LHCN-M2 (cell line): ENCODE measurements around the gene LSAMP. TPM values are rescaled to one million over a fixed set of nuclear protein-coding genes. Genes with fewer than 3 reads are reported as not detected.

Experiments used
- DNase-seq: peaks from one replicate; pipeline ENCODE4 v3.0.0-alpha.2; 2012; ENCODE audit warnings: low read depth
- total RNA-seq: library from RNA; depleted of rRNA; stranded (reverse); fragments of >200 nt; gene quantifications from 2 replicates; pipeline ENCODE4 v1.2.3, GENCODE V29; 2014

Gene LSAMP
- total RNA-seq, 1 experiment from 2014 or later: not detected

DNA sequence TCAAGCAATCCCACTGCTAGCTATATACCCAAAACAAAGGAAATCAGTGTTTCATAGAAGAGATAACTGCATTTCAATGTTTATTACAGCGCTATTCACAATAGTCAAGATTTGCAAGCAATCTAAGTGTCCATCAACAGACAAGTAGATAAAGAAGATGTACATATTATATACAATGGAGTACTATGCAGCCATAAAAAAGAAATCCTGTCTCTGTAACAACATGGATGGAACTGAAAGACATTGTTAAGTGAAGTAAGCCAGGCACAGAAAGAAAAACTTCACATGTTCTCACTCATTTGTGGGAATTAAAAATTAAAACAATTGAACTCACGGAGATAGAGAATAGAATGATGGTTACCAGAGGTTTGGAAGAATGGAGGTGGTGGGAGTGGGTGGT lies 89.2 kb downstream of the LSAMP start:
- no peak for DNase-seq

DNA sequence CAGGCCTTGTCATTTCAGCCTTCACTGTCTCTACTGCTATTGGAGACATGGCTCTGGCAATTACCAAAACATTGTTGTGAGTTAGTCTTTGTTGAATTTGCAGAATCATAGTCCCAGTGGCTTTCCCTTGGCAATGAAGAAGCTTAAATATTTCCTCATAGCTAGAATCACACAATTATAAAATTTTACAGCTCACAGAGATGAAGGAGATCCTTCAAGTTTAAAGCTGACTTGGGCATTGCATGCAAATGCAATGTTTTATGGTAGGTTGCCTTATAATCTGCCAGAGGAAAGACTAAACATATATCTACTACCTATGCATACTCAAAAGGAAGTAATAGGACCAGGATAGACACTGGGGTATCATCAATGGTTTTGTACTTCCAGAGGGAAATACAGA lies 90.9 kb downstream of the LSAMP start:
- DNase-seq: no peak

DNA sequence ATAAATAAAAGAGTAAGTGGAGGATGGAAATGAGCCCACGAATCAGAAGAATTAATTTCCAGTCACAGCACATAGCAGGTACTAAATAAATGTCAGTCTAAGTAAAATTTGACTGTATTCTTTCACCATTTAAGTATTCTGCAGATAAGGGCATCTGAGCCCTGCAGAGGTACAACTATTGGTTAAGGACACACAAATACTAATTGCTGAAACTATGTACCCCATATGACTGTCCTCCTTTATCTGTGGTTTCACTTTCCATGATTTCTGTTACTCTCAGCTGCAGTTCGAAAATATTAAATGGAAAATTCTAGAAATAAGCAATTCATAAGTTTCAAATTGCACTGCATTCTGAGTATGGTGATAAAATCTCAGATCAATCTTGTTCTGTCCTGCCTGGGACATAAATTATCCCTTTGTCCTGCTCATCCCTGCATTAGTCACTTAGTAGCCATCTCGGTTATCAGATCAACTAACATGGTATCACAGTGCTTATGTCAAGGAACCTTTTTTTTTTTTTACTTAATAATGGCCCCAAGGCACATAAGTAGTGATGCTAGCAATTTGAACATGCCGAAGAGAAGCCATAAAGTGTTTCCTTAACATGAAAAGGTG lies 95.1 kb downstream of the LSAMP start:
- DNase-seq: no peak

DNA sequence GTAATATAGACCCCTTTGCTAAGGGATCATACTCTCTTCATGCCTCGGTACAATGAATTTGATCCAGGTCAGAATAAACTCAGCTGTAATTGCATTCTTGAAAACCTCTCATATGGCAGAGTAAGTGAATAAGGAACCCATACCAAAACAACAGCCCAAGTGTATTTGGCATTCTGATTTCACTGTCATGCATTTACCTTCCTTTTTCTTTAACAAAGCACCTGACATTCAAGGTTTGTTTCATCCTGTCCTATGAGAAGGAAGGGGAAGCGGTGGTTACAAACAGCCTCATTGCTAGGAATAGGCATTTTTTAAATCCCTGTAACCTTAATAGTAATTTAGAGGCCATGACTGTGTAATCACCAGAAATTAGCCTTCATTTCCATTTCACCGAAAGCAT lies 97.1 kb downstream of the LSAMP start:
- DNase-seq: no peak

DNA sequence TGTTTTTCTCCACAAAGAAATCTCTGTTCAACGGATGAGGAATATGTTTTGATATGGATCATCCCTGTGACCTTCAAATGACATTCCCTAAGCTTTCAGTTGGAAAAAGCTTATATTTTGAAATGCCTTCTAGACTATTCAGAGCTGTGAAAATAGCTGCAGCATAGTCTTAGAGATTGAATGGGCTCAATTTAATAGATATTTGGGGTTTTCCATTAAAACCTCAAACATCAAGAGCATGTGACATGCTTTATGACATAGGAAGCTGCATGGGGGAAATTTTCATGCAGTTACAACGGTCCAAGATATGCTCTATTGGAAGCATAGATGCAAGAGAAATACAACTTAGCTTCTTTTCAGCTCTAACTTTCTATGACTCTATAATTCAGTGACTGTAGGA lies 102.8 kb downstream of the LSAMP start:
- no peak for DNase-seq

DNA sequence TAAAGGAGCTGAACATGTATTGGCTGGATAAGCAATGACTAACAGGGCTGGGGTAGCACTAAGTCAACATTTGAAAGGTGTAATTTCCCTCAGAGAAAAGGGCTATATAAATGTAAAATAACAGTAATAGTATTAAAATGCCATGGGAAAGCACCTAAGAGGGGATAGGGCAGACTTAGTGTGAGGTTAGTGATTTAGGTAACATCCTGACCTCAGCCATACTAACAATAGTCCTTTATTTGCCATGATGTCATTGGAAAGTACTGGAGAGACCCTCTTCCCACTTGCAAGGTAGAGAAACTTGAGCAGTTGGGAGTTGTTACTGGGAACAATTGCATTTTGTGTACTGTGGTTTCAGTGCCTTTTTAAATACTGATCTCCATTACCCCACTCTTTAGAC lies 103.4 kb downstream of the LSAMP start:
- DNase-seq: no peak

DNA sequence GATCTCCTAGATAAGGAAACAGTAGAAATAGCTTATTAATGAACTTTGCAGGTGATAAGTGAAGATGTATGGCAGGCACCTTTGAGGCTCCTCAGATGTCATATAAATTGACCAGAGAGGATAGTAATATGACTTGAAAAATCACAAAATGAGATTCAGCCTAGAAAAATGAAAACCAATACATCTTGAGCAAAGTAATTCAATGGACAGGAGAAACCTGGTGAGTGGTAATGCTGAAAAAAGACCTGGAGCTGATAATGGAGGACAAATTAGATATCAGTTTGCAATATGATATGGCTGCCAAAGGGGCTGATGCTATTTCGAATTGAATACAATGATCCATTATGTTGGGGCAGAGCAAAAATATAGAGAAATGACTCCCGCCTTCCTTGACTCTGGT lies 103.9 kb downstream of the LSAMP start:
- DNase-seq: no peak

DNA sequence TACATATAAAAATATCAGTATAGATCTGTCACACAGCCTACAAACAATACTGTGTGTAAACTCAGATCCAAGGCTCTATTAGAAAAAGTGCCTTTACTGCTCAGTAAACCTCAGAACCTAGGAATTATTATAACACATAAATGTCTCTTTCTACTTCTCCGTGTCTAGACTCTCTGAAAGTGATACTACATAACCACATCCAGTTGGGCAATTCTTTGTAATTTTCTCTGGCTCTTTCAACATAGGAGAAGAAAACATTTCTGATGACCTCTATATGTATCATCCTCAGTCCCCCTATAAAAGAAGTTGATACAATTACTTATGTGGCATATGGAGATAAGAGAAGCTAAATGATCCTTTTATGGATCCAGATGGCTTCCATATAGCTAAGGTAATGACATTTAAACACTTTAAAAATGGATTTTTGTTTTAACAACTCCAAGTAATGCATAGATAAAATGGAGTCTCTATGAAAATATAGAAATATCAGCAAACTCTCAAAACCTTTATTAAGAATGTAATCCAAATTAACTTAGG lies 104.5 kb downstream of the LSAMP start:
- DNase-seq: no peak

DNA sequence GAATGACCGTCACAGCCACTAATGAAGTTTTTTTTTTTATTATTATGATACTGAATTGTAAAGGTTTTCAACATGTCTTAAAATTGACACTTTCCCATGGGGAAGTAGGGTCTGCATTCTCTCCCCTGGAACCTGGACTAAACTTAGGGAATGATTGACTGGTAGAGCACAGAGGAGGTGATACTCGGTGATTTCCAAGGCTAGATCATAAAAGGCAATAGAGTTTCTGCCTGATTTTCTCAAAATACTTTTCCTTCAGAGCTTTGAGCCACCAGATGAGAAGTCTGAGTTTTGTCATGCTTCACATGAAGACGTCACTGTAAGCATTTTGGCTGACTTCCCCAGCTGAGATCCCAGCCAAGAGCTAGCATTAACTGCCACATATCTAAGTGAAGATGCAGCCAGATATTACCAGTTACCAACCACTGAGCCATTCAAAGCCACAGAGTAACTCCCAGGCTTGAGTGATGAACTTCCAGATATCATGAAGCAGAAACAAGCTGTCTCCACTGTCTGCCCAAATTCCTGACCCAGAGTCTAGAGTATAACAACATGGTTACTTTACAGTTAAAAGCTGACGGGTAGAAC lies 105.8 kb downstream of the LSAMP start:
- no peak for DNase-seq

DNA sequence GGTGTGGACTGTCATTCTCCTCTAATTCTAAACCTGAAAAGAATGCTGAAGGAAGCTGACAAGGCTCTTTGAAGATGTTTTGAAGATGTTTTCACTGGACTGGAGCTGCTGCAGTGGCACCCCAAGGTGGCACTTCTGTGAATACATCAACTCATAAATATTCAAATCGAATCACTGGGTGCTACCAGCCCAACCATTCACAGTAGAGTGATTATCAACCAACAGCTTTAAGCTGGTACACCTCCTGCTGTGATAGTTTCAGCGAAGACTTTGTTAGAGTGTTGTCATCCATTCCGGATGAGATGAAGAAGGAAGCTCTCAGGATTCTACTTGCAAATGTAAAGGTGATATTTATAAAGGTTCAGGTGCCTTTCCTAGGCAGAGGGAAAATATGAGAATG lies 106.6 kb downstream of the LSAMP start:
- no peak for DNase-seq

DNA sequence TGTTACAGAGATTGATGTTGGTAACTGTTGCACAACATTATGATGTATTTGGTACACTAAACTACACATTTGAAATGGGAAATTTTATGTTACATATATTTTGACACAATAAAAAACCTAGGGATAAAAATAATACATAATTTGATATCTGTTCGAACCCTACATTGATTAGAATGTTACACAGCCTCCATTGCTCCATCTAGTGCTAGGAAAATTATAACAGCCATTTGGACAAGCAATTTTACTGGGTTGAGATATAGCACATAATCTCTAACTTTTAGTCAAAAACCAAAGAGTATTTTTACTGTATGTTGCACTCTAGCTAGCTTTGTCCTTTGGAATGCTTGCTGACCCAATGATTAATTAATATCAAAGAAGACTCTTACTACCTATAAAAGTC lies 108.1 kb downstream of the LSAMP start:
- DNase-seq: no peak

DNA sequence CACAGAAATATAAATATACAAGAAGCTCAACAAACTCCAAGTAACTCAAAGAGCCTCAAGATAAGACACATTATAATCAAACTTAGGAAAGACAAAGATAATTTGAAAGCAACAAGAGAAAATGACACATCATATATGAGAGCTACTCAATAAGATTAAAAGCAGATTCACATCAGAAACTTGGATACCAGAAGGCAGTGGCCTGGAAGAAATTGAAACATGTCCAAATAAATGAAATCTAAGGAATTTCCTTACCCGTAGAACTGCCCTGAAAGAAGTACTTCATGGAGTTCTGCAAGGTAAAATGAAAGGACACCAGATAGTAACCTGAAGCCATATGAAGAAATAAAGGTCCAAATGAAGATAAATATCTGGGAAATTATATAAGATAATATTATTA lies 113.9 kb downstream of the LSAMP start:
- DNase-seq: no peak

DNA sequence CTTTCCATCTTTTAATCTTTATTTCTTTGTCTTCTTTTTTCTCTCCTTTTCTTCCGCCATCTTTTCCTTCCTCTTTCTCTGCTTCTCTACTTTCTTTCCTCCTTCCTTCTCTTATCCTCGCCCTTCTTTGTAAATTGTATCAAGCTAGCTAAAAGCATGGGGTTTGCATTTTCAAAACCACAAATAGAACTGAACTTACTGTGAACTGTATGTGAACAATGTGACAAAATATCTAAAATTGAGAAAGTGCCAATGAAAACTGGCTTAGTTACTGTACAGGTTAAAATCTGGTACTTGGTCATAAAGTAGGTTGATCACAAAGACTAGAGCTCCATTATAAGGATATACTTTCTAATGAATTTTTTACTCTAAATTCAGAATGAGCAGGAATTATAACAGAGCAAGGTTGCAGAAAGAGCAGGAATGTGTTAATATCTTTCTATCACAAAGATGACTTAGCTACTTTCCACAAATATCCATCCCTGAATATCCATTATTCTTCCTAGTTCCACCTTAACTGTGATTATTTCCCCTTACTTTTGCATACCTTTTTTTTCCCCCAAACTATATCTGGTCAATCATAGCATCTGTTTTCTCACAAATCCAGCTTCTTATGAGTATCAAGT lies 122.4 kb downstream of the LSAMP start:
- no peak for DNase-seq

DNA sequence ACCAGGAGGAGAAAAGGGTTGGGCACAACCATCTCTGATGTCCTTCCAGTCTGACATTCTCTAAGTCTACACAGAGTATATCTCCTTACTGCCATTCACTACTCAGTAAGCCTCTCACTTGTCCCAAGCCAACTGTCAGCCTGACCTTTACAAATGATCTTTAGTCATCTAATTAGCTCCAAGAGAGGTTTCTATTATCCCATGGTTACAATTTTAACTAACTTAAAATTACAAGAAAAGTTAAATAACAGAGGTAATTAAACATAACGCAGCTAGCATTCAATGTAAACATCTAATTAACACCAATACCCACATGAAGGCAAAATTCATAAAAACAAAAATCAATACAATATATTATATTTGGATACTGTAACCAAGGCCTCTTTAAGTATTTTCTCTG lies 126.9 kb downstream of the LSAMP start:
- DNase-seq: no peak

DNA sequence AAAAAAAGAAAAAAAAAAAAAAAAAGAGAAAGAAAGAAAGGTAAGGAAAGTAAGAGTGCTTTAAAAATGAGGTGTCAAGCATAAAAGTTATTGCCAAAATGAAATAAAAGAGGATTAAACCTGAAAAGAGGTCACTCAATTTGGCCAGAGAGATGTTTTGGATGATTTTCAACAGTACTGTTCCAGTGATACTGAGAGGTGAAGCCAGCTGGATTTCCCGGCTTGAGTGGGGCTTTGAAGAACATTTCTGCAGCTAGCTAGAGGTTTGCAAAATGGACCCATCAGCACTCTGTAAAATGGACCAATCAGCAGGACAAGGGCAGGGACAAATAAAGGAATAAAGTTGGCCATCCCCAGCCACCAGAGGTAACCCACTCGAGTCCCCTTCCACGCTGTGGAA lies 128.5 kb downstream of the LSAMP start:
- DNase-seq: no peak

DNA sequence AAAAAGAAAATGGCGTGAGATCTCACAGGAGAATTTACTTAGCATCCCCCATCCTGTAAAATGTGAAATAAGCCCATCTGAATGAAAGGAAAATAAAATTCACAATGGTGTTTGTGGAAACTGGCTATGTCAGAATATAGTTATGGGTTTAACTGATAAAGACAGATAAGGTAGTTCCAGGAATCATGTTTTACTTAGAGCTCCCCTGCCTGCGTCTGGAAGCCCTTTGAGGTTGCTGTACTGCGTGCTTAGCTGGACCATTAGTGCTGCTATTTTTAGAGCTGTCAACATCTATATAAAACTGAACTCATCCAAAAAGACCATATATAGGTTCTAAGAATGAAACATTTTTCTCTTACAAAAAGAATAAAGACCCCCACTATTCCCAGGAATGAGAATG lies 130.8 kb downstream of the LSAMP start:
- no peak for DNase-seq

DNA sequence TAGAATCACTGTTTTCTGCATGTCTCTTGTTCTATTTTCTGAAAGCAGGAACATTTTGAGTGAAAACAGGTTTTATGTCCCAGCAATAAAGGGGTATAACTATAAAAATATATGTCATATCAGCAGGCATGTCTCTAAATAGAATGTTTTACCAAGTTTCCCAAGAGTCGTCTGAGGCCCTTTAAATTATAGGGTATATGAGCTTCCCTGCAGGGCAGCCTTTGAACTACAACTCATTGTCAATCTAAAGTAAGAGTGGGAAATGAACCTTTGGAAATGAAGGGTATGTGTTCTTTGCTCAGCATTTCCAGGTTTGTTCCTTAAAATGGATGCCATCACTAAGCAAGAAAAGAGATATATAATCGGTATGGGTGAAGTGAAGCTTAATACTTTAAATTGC lies 138.6 kb downstream of the LSAMP start:
- no peak for DNase-seq

DNA sequence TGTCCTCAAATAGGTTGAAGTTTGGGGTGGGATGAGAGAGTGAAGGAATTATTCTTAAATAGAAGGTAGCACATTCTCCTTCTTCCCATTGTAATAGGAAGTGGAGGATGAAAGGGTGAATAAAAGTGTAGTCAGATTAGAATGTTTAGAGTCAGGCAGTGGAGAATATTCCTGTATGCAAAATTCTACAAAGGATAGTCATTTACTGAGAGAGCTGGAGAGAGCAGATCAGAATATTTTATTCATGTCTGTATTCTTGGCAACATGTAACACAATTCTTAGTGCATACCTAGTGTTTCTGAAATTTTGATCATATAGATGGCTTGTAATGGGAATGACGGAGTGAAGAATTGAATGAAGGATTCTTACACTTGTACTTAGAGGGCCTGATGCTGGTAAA lies 139.1 kb downstream of the LSAMP start:
- no peak for DNase-seq

DNA sequence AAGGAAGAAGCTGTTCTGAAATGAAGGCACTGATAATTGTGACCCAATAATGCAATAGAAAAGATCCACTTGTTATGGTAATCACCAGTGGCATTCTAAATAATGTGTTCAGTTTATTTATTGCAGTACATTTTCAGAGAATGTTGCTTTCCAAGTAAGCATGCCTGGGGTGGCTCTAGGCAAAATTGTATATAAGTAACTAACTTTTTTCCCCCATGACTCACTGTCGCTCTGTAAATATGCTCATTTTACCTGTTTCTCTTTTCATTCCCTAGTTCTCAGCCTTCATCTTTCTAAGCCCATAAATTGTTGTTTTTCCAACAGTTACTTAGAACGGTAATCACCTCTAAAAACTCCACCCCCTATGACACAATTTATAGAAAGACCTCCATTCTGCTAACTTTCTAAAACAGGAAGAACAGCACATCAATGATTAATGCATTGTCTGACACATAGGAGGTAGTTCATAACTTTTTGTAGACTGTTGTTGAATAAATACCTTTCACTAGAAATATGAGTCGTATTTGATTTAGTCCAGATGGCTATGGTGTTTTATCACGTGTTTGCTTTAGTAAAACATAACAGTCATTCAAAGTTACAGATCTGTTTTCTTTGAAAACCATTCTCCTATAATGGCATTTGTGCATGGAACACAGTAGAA lies 143.1 kb downstream of the LSAMP start:
- DNase-seq: no peak

DNA sequence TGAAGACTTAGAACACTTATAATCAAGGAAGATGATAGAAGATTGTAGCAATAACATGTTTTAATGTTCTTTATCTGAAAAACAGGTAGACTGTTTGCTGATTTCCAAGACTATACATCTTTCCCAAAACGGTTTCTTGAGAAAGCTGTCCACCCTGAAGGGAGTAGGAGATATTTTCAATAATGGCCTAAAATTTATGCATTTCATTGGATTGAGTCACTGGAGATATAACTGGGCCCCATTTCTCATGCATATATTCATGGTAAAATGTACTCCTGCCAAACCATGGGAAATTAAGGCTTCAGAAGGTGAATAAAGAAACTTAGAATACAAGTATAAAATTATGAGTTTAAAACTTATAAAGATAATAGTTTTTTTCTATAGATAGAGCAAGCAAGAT lies 143.9 kb downstream of the LSAMP start:
- DNase-seq: no peak

DNA sequence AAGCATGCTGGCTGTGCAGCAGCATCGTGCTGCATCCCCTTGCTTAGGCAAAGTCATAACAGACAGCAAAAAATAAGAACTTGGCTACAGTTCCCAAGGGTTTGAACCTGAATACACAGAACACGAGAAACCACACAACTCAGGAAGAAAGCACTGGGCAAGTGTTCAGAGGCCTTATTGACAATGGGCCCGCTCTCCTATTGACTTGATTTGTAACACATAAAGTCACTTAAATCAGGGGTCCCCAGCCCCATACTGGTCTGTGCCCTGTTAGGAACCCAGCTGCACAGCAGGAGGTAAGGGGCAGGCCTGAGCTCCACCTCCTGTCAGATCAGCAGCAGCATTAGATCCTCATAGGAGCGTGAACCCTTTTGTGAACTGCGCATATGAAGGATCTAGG lies 145.1 kb downstream of the LSAMP start:
- no peak for DNase-seq

DNA sequence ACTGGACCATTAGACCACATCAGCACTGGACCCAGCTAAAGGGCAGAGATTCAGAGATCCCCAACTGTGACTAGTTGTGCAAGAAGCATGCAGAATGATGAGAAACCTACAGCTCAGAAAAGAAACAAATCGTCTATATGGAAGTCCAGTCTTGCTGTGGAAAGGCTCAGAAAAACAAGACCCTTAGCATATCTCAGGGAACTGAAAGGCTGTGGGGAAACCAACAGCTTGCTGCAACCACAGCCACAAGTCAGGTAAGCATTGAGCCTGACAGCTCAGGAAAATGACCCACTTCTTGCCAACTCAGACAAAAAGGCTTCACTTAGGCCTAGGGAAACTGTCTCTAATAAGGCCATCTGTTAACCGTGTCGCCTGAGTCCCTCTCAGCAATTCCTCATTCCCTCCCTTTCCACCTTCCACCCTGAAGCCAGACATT lies 145.6 kb downstream of the LSAMP start:
- DNase-seq: no peak

DNA sequence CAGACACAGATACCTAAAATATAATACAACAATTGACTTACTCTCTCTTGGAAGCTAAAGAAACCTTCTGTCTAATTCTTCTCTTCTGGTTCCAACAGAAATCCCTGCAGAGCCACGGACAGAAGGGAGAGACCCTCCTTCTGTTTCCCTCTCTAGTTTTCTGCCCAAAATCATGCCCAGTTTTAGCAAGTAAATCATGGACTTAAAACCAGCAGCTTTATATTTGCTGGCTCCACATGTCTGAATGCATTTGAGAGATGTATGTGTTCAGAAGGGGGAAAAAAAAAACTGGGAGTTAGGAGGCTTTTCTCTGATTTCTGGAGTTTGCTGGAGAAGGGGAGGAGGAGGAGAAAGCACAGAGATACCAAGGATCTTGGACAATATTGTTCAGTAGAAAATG lies 147.1 kb downstream of the LSAMP start:
- DNase-seq: no peak
